Inflammatory macrophage treated with lipopolysaccharide for 1 hour (primary cell): ENCODE data around the gene NDUFB1.

Experiments
- DNase-seq, 2 donors: peaks; one replicate each; pipeline ENCODE4 v3.0.0-alpha.2; 2020 to 2022

NDUFB1 gene

GRCh38 chr14:92093320-92093719 is 28.2 kb downstream of the NDUFB1 start:
- DNase-seq, result peak; percentile 10 to 12

GRCh38 chr14:92088494-92088893 is 33.0 kb downstream of the NDUFB1 start:
- no peak for DNase-seq

- no peak for DNase-seq
Observed at GRCh38 chr14:92074555-92074954, 47.0 kb downstream of the NDUFB1 start.
